Spinal cord (tissue), 10 donors: Measurements from ENCODE around the gene LHFPL6. TPM values are rescaled to one million over a fixed set of nuclear protein-coding genes. Genes with fewer than 3 reads are reported as not detected.

Experiments used
- DNase-seq, 6 donors: peaks; one replicate each; pipeline versions ENCODE4 v3.0.0 to v3.0.0-alpha.2; 2013 to 2015; ENCODE audit warnings: low spot score in 6 of 6, low read depth in 4 of 6
- H3K27ac ChIP-seq: one replicate; pipeline ENCODE4 v1.5.1; 2013; ENCODE audit warnings: low read depth, low read length, control low read depth
- H3K27me3 ChIP-seq: one replicate; pipeline ENCODE4 v1.6.1; 2013; ENCODE audit warnings: low read length; ENCODE audit not compliant: control insufficient read depth, insufficient read depth
- H3K36me3 ChIP-seq: one replicate; pipeline ENCODE4 v1.6.1; 2013; ENCODE audit warnings: low read length; ENCODE audit not compliant: control insufficient read depth, insufficient read depth
- H3K4me1 ChIP-seq: one replicate; pipeline ENCODE4 v1.6.1; 2013; ENCODE audit warnings: low read length; ENCODE audit not compliant: control insufficient read depth, insufficient read depth
- H3K4me3 ChIP-seq: one replicate; pipeline ENCODE4 v1.5.1; 2013; ENCODE audit warnings: low read depth, low read length, control low read depth
- H3K9me3 ChIP-seq: one replicate; pipeline ENCODE4 v1.6.1; 2013; ENCODE audit warnings: low read length; ENCODE audit not compliant: control insufficient read depth, insufficient read depth
- WGBS: methylation state at CpG from one replicate; pipeline ENCODE4 v1.1.5; 2013; ENCODE audit warnings: missing lambda C conversion rate; ENCODE audit not compliant: insufficient coverage; 5-methylcytosine and 5-hydroxymethylcytosine counted together
- polyA plus RNA-seq, 2 donors: library from polyadenylated mRNA; unstranded; fragments of 120-200 nt; gene quantifications; one replicate each; pipeline ENCODE4 v1.2.1, GENCODE V29; 2013; ENCODE audit not compliant: insufficient read length in 2 of 2
- total RNA-seq, 2 donors: library from RNA; depleted of rRNA in 1 of 2; stranded (reverse); fragments of 120-200 nt in 1 of 2; fragments of >200 nt in 1 of 2; gene quantifications; one replicate each; pipeline versions ENCODE4 v1.2.3 to v1.2.4, GENCODE V29; 2013 to 2014
- donor health status: healthy.

The LHFPL6 gene
- total and polyA plus RNA-seq, 4 donors: 49.6 to 190 (median 66.4) TPM

GRCh38 chr13:39599842-39600241 lies 3.2 kb downstream of the LHFPL6 start:
- H3K9me3 ChIP-seq: no peaks in the 10 kb centered on the region
- DNase-seq: no peak
- peak overlapping the region; percentile 48 for H3K27ac ChIP-seq
- H3K4me1 ChIP-seq: peaks cover 9% of the 10 kb centered on the region
- peaks cover 4% of the 10 kb centered on the region for H3K36me3 ChIP-seq
- peaks cover 5% of the 10 kb centered on the region for H3K27me3 ChIP-seq
- peak overlapping the region; percentile 91 for H3K4me3 ChIP-seq
- no CpG with 5 or more reads among the region's 1 CpG for WGBS

DNA sequence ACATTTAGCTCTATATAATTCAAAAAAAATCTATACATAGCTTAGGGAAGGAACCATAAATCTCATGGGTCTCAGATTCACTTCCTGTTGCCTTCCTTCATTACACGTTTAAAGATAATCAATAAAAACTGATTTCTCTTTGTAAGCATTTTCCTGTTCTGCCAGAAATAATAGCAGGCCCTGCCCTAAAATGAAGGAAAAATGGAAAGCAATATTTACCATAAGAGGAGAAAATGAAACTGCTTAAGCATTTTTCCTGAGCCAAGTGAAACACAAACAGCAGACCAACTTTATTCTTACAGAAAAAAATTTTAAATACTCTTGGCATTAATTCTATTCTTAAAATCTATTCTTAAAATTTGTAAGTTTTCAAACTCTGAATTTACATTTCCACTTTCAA lies 4.0 kb downstream of the LHFPL6 start:
- Histone ChIP-seq H3K36me3 (peaks cover 4% of the 10 kb centered on the region), H3K4me1 (peaks cover 9% of the 10 kb centered on the region), H3K27ac (peak overlapping the region; percentile 48), H3K27me3 (peaks cover 5% of the 10 kb centered on the region), H3K9me3 (no peaks in the 10 kb centered on the region), H3K4me3 (peak overlapping the region; percentile 91)
- no CpG with 5 or more reads among the region's 1 CpG for WGBS
- no peak for DNase-seq

DNA sequence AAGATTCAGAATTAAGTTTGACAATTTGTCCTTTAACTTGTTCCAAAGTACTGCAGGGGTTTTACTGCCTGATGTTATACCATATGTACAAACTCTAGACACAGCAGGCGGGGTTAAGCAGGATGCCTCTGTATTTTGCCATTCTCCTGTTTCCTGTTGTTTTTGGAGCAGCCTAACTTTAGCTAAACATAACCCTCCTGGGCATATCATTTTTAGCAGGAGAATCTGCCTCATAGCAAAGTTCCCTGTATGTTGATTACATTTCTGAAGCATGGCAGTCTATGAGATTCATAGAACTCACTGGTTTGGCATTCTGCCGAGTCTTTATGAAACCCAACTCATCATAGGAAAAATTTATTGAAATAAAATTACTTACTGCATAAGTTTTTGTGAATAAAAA lies 5.2 kb downstream of the LHFPL6 start:
- Histone ChIP-seq H3K4me1 (peaks cover 9% of the 10 kb centered on the region), H3K4me3 (no peak overlapping the region), H3K36me3 (peaks cover 4% of the 10 kb centered on the region), H3K27ac (no peak overlapping the region), H3K27me3 (peaks cover 5% of the 10 kb centered on the region), H3K9me3 (no peaks in the 10 kb centered on the region)
- 100% methylated on average over 1 of the region's 2 CpGs for WGBS
- peak in 2 of 6 donors; percentile 65 to 71 for DNase-seq

- DNase-seq: no peak
- peaks cover 6% of the 10 kb centered on the region for H3K4me1 ChIP-seq
- peaks cover 4% of the 10 kb centered on the region for H3K36me3 ChIP-seq
- H3K9me3 ChIP-seq: no peaks in the 10 kb centered on the region
- H3K27me3 ChIP-seq: peaks cover 5% of the 10 kb centered on the region
- H3K4me3 ChIP-seq: no peak overlapping the region
- 75% methylated on average over 1 of the region's 3 CpGs for WGBS
- no peak overlapping the region for H3K27ac ChIP-seq
Observed at GRCh38 chr13:39596685-39597084, 6.3 kb downstream of the LHFPL6 start.

- peaks cover 6% of the 10 kb centered on the region for H3K4me1 ChIP-seq
- H3K9me3 ChIP-seq: no peaks in the 10 kb centered on the region
- 67% methylated on average over 1 of the region's 2 CpGs for WGBS
- H3K4me3 ChIP-seq: no peak overlapping the region
- H3K36me3 ChIP-seq: peaks cover 4% of the 10 kb centered on the region
- H3K27me3 ChIP-seq: peaks cover 5% of the 10 kb centered on the region
- H3K27ac ChIP-seq: no peak overlapping the region
- no peak for DNase-seq
Observed at GRCh38 chr13:39596176-39596575, 6.8 kb downstream of the LHFPL6 start.

DNA sequence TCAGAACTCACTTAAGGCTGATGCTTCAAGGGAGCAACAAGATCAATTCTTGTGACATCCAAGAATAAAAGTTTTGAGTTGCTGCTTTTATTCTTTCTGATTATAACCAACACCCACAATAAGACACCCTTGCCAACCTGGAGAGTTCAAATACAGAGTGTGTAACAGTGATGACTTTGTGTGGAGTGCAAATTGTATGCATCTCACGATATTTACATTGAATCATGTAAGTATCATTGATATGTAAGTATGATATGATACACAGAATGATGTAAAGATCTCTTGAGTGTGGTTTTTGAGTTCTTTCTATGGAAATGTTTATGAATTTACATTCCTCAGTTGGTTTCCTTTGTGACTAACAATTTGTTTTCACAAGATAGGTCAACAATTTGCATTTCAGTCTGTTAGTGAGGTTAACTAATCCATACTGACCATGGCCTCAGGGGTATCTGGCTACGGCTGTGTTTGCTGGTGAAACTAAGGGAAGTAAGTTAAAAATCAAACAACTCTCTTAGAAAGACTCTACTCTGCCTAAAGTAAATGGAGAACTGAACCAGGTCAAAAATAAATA lies 12.4 kb downstream of the LHFPL6 start:
- no CpG with 5 or more reads among the region's 2 CpGs for WGBS

GRCh38 chr13:39588384-39588783 lies 14.6 kb downstream of the LHFPL6 start:
- Histone ChIP-seq H3K36me3 (no peaks in the 10 kb centered on the region), H3K4me1 (no peaks in the 10 kb centered on the region), H3K9me3 (no peaks in the 10 kb centered on the region), H3K27ac (no peak overlapping the region), H3K27me3 (no peaks in the 10 kb centered on the region), H3K4me3 (no peak overlapping the region)
- DNase-seq: no peak
- no CpG with 5 or more reads among the region's 2 CpGs for WGBS

More for the DNA sequence above, 12.4 kb downstream of the LHFPL6 start:
- Histone ChIP-seq H3K4me3 (no peak overlapping the region), H3K4me1 (no peaks in the 10 kb centered on the region), H3K36me3 (peaks cover 4% of the 10 kb centered on the region), H3K27me3 (no peaks in the 10 kb centered on the region), H3K27ac (no peak overlapping the region), H3K9me3 (no peaks in the 10 kb centered on the region)
- no peak for DNase-seq

DNA sequence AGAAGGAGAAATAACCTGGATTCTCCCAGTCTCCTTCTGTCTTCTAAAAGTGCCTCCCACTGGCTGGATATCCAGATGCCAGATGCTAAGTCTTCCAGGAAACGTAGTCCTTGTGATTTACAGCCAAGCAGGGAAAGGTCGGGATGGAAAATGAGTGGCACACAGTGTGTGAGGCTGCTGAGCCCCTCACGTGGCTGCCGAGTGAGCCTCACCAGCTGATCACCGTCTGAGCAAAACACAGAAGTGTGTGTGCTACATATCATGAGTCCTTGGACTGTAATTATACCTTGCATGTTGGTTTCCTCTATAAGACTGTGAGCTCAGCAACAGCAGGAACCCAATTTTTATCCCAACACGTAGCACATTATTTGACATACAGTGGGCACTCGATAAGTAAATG lies 15.1 kb downstream of the LHFPL6 start:
- H3K4me1 ChIP-seq: no peaks in the 10 kb centered on the region
- no peak for DNase-seq
- WGBS: 49% methylated on average over 5 of the region's 7 CpGs
- no peaks in the 10 kb centered on the region for H3K36me3 ChIP-seq
- no peak overlapping the region for H3K4me3 ChIP-seq
- H3K27ac ChIP-seq: no peak overlapping the region
- H3K27me3 ChIP-seq: no peaks in the 10 kb centered on the region
- no peaks in the 10 kb centered on the region for H3K9me3 ChIP-seq

DNA sequence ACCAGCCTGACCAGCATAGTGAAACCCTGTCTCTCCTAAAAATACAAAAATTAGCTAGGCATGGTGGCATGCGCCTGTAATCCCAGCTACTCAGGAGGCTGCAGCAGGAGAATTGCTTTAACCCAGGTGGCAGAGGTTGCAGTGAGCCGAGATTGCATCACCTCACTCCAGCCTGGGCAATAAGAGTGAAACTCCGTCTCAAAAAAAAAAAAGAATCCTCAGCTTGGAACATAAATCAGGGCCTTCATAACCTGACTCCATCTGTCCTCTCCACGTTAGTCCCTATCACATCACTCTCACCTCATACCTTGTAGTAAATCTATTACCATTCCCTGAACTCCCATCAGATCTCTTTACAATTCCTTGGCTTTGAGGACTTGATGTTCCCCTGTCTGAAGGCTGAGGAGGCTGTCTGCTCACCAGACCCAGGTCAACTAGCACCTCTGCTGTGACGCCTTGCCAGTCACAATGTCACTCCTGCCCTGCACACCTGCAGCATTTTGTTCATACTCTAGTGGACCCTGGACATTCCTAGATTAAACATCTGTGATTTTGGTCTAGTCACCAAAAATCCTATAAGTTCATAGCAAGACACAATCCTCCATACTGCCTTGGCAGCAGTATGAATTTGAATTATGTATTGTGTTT lies 15.9 kb downstream of the LHFPL6 start:
- Histone ChIP-seq H3K36me3 (no peaks in the 10 kb centered on the region), H3K27ac (no peak overlapping the region), H3K4me1 (no peaks in the 10 kb centered on the region), H3K27me3 (no peaks in the 10 kb centered on the region), H3K4me3 (no peak overlapping the region), H3K9me3 (no peaks in the 10 kb centered on the region)
- DNase-seq: no peak
- 97% methylated on average over 5 of the region's 5 CpGs for WGBS

- no peaks in the 10 kb centered on the region for H3K4me1 ChIP-seq
- WGBS: no CpG with 5 or more reads among the region's 1 CpG
- H3K4me3 ChIP-seq: no peak overlapping the region
- no peak for DNase-seq
- H3K27me3 ChIP-seq: no peaks in the 10 kb centered on the region
- H3K36me3 ChIP-seq: no peaks in the 10 kb centered on the region
- no peak overlapping the region for H3K27ac ChIP-seq
- no peaks in the 10 kb centered on the region for H3K9me3 ChIP-seq
Observed at GRCh38 chr13:39586151-39586550, 16.8 kb downstream of the LHFPL6 start.
